H54 (cell line): ENCODE results near the gene LRRC15.

Experiments used
- DNase-seq: peaks from one replicate; pipeline ENCODE4 v3.0.0; 2011; ENCODE audit warnings: low spot score, mixed read lengths; ENCODE audit not compliant: insufficient read length
- FAIRE-seq: peaks from 3 replicates; lab custom pipeline; 2011; peaks lifted over from hg19 to GRCh38; lab: Jason Lieb, UNC
- POLR2A ChIP-seq: IDR thresholded peaks from 2 replicates; pipeline ENCODE4 v1.6.1; 2011; ENCODE audit warnings: low read depth, mild to moderate bottlenecking, low read length

The LRRC15 gene

GRCh38 chr3:194365526-194365925 is 4.0 kb downstream of the LRRC15 start:
- no peak for FAIRE-seq
- no peak for TF ChIP-seq POLR2A

DNA sequence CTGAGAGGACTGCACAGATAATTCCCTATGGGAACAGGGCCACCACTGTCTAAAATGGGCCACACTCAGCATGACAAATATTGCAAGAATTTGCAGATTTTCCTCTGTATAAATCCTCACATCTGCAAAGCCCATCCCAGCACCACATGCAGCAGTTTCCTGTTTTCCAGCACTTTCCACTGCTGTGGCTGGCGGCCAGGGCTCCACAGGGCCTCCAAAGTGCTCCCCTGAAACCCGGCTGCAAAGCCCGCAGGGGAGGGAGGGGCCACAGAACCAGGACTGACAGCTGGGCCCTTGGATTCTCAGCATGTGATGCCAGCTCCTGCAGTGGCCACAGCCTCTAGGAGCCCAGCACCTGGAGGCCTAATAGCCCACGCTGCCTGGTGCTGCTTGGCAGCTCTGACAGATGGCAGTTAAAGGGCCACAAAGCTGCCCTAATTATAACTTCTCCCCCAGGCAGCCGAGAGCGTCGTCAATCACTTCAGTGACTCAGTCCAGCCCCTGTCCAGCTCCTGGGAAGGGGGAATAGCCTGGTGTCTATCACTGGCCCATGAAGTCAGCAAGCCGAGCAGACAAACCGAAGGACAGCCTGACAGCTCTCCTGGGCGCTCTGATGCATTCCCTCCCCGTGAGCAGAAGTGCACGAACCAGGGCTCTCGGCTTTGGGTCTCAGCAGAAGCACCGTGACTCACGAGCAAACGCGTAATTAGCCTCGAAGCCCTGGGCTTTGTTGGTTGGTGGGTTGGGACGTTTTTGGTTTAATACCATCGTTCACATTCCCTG is 4.7 kb downstream of the LRRC15 start:
- FAIRE-seq (peak; percentile 71), DNase-seq (peak; percentile 76)

More at GRCh38 chr3:194365526-194365925, 4.0 kb downstream of the LRRC15 start:
- no peak for DNase-seq

GRCh38 chr3:194364314-194364651 is 5.3 kb downstream of the LRRC15 start:
- DNase-seq (no peak), FAIRE-seq (no peak)
- no peak for TF ChIP-seq POLR2A

More for the DNA sequence above, 4.7 kb downstream of the LRRC15 start:
- no peak for TF ChIP-seq POLR2A

GRCh38 chr3:194360568-194360967 is 9.0 kb downstream of the LRRC15 start:
- no peak for DNase-seq
- no peak for TF ChIP-seq POLR2A
- no peak for FAIRE-seq

DNA sequence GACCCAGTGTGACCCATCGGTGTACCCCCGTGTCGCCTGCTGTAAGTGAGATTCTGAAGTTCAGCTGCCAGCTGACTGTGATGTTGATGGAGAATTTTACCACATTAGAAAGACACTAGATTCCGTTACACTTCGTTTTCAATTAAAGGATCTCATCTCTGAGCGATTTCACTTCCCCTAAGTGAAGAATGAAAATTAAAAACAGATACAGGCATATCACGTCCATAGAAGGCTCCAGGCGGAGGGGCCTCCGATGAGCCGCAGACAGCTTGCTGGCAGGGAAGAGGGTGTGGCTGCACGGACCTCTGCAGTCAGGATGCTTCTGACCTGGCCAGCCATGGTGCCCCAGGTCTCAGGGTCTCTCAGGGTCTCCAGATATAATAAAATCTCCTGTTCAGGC is 11.9 kb downstream of the LRRC15 start:
- FAIRE-seq (no peak), DNase-seq (no peak)
- no peak for TF ChIP-seq POLR2A

DNA sequence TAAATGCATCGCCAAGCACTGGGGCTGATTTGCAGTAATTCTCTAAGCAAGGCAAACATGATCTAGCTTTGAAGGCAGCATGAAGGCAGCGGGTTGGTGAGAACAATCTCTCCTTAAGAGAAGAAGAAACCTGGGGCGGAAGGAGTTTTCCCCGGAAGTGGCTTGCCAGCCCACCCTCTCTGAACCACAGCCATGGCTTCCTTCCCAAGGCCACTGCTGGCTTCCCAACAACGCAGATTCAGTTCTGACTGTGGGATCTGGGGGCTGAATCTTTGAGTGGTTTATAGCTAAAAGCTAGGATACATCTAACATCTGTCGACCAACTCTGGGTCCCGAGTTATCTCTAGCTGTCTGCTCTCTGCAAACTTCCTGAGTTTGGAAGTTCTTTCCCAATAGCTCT is 14.2 kb downstream of the LRRC15 start:
- FAIRE-seq, result no peak
- no peak for TF ChIP-seq POLR2A
- no peak for DNase-seq

DNA sequence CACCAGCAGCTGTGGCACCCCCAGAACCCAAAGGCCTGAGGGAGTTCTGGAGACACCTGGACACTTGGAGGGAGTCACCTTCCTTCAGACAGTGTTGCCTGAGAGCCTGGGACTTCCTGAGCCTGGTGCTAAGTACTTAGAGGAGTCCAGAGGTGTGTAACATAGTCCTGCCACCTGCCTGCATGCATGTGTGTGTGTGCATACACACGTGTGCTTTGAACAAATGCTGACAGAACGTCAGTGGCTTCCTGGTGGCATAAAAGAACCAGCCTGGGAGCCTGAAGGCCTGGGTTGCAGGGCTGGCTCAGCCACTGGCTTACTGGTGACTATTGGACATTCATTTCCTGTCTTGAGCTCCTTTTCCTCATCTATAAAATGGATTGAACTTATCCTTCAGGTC is 15.2 kb downstream of the LRRC15 start:
- no peak for FAIRE-seq
- TF ChIP-seq POLR2A, result no peak
- DNase-seq, result no peak

DNA sequence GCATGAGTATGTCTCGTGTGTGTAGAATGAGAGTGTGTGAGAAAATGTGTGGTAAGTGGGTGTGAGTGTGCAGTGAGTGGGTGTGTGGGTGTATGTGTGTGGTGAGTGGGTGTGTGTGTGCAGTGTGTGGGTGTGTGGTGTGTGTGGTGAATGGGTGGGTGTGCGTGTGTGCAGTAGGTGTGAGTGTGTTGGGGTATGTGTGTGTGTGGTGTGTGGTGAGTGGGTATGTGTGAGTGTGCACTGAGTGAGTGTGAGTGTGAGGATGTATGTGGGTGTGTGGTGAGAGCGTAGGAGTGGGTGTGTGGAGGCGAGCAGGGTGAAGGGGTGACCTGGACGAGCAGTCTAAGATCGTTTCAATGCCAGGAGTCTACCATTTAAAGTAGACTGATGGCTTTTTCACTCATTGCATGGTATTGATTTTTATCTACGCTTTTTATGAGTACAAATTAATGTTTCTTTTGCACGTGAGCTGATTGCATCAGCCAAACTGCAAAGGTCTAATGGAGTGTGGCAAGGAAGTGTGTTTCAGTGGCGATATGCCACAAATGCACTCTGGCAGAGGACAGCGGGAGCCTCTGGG is 16.8 kb downstream of the LRRC15 start:
- no peak for TF ChIP-seq POLR2A
- no peak for FAIRE-seq

GRCh38 chr3:194351952-194352536 is 17.5 kb downstream of the LRRC15 start:
- FAIRE-seq (no peak), DNase-seq (no peak)
- TF ChIP-seq POLR2A, result no peak

More for the DNA sequence above, 16.8 kb downstream of the LRRC15 start:
- no peak for DNase-seq

DNA sequence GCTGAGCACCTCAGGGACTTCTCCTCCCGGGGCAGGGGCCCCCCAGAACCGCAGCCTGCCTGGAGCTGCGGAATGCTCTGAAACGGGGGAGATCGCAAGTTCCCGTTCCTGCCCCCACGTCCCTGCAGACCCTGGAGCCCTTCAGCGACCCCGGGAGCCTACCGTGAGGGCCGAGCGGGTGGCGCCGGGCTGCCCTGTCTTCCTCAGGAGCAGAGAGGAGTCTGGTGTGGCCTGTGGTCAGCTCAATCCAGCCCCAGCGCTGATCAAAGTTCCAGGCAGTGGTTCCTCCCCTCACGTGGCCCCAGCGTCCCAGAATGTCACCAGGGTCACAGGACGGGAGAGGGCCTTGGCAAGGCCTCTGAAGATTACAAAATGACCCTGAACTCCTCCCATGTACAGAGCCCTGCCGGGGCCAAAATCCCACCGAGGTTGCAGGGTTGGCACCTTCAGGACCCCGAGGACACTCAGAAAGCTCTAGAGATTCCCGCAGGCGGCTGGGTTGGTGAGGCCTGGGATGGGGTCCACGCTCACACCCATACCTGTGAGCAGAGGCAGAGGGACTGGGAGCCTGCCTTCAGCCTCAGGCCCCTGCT is 18.4 kb downstream of the LRRC15 start, which contains the start of gene CPN2:
CPN2 (minus strand) TSS at position 249 of the 593 bp plus-strand sequence. CDS start 8,626 bp downstream, outside the sequence.
- no peak for DNase-seq
- TF ChIP-seq POLR2A, result no peak
- no peak for FAIRE-seq

GRCh38 chr3:194350726-194351071 is 18.8 kb downstream of the LRRC15 start:
- no peak for DNase-seq
- TF ChIP-seq POLR2A, result no peak
- FAIRE-seq, result no peak

DNA sequence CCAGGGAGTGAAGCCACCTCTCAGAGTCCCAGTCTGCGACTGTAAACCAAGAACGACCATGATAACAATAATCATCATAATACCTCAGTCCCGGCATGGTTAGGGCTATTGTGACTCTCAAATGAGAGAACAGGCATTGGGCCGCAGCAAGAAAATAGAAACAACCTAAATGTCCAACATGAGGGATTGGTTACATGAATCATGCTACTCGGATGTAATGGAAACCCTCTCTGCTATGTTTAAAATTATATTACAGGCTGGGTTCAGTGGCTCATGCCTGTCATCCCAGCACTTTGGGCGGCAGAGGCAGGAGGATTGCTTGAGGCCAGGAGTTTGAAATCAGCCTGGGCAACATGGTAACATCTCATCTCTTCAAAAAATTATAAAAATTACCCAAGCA is 21.2 kb downstream of the LRRC15 start:
- no peak for FAIRE-seq

GRCh38 chr3:194346621-194347020 is 22.9 kb downstream of the LRRC15 start:
- TF ChIP-seq POLR2A, result no peak

More for the DNA sequence above, 21.2 kb downstream of the LRRC15 start:
- no peak for DNase-seq
- no peak for TF ChIP-seq POLR2A

DNA sequence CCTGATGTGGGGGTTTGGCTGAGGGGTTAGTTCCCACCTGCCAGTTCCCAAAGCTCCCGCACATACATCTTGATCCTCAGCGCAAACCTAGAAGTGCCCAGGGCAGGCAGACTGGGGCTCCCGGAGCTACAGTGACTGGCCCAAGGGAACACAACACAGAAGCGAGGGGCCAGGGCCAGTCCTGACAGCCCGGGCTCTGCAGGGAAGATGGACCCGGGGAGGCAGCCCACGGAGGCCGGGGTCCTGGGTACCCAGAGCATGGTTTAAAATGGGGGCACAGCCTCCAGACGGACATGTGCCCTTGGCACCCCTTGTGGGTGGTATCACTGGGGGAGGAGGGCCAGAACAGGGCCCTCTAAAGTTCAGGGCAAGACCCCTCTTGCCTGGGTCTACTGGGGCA is 23.5 kb downstream of the LRRC15 start:
- no peak for DNase-seq
- no peak for TF ChIP-seq POLR2A
- FAIRE-seq, result no peak

More at GRCh38 chr3:194346621-194347020, 22.9 kb downstream of the LRRC15 start:
- no peak for DNase-seq
- FAIRE-seq, result no peak
